Activated naive CD4-positive, alpha-beta T cell treated with anti-CD3 and anti-CD28 coated beads, Interleukin-2, amount 10 ng/mL, durations not matched to agents 7 days and 5 days (primary cell): ENCODE data around the gene PRKCA.

Experiments
- CTCF ChIA-PET: fragments of 350-600 bp; sonication (Branson Sonifier 250); formaldehyde crosslinking; loops from one replicate; lab custom pipeline; 2021; ENCODE audit warnings: antibody characterized with exemption; lab: Charles Lee
- DNase-seq: peaks from one replicate; pipeline ENCODE4 v3.0.0-alpha.2; 2020
- H3K27ac Mint-ChIP-seq: one replicate; pipeline ENCODE4 v1.8.0; 2021; ENCODE audit warnings: mild to moderate bottlenecking, moderate library complexity, mixed read lengths
- H3K27me3 Mint-ChIP-seq: one replicate; pipeline ENCODE4 v1.8.0; 2021; ENCODE audit warnings: mild to moderate bottlenecking, mixed read lengths
- H3K36me3 Mint-ChIP-seq: one replicate; pipeline ENCODE4 v1.8.0; 2021; ENCODE audit warnings: mixed read lengths
- H3K4me1 Mint-ChIP-seq: one replicate; pipeline ENCODE4 v1.8.0; 2021; ENCODE audit warnings: mixed read lengths
- H3K4me3 Mint-ChIP-seq: one replicate; pipeline ENCODE4 v1.8.0; 2021; ENCODE audit warnings: mild to moderate bottlenecking, moderate library complexity, mixed read lengths
- H3K9me3 Mint-ChIP-seq: one replicate; pipeline ENCODE4 v1.8.0; 2021; ENCODE audit warnings: mixed read lengths

The PRKCA gene

GRCh38 chr17:66673668-66674276 lies 371.4 kb downstream of the PRKCA start:
- Mint-ChIP-seq H3K9me3 (peaks cover 8% of the 10 kb centered on the region), H3K4me3 (peak overlapping the region; percentile 3), H3K27ac (peak overlapping the region; percentile 81), H3K27me3 (no peaks in the 10 kb centered on the region), H3K36me3 (peaks cover 35% of the 10 kb centered on the region), H3K4me1 (peaks cover 57% of the 10 kb centered on the region)
- CTCF ChIA-PET = interaction anchor here (1.0 to 1.5 kb wide), 4 partner anchors 40 to 473 kb away, joined by 3 to 6 read pairs (median 4); no protein-coding TSS in a partner anchor
- DNase-seq = peak; percentile 65

- CTCF ChIA-PET = interaction anchor here (0.6 kb wide), 1 partner anchor 52 kb away, joined by 3 read pairs; no protein-coding TSS in a partner anchor
- DNase-seq = no peak
- Mint-ChIP-seq H3K27ac (no peak overlapping the region), H3K27me3 (no peaks in the 10 kb centered on the region), H3K9me3 (peaks cover 7% of the 10 kb centered on the region), H3K4me3 (no peak overlapping the region), H3K4me1 (peaks cover 50% of the 10 kb centered on the region), H3K36me3 (peaks cover 29% of the 10 kb centered on the region)
These were observed 373.0 kb downstream of the PRKCA start for GRCh38 chr17:66675273-66675990.

GRCh38 chr17:66675991-66676371 lies 373.6 kb downstream of the PRKCA start:
- DNase-seq = no peak
- Mint-ChIP-seq H3K9me3 (peaks cover 7% of the 10 kb centered on the region), H3K4me3 (no peak overlapping the region), H3K36me3 (peaks cover 28% of the 10 kb centered on the region), H3K4me1 (peaks cover 50% of the 10 kb centered on the region), H3K27ac (no peak overlapping the region), H3K27me3 (no peaks in the 10 kb centered on the region)
- CTCF ChIA-PET = interaction anchor here (0.6 kb wide), 1 partner anchor 53 kb away, joined by 3 read pairs; no protein-coding TSS in a partner anchor

- peaks cover 7% of the 10 kb centered on the region for H3K9me3 Mint-ChIP-seq
- CTCF ChIA-PET = interaction anchor here (0.6 kb wide), 1 partner anchor 53 kb away, joined by 3 read pairs; no protein-coding TSS in a partner anchor
- H3K27ac Mint-ChIP-seq = peak overlapping the region; percentile 59
- no peak overlapping the region for H3K4me3 Mint-ChIP-seq
- peaks cover 49% of the 10 kb centered on the region for H3K4me1 Mint-ChIP-seq
- DNase-seq = no peak
- H3K27me3 Mint-ChIP-seq = no peaks in the 10 kb centered on the region
- peaks cover 28% of the 10 kb centered on the region for H3K36me3 Mint-ChIP-seq
These were observed 374.0 kb downstream of the PRKCA start for GRCh38 chr17:66676421-66676820.

- H3K36me3 Mint-ChIP-seq = peaks cover 28% of the 10 kb centered on the region
- no peak overlapping the region for H3K27ac Mint-ChIP-seq
- no peak for DNase-seq
- H3K27me3 Mint-ChIP-seq = no peaks in the 10 kb centered on the region
- H3K9me3 Mint-ChIP-seq = peaks cover 7% of the 10 kb centered on the region
- H3K4me1 Mint-ChIP-seq = peaks cover 41% of the 10 kb centered on the region
- no peak overlapping the region for H3K4me3 Mint-ChIP-seq
- CTCF ChIA-PET = no interaction called here
These were observed 375.0 kb downstream of the PRKCA start for GRCh38 chr17:66677201-66677981.

GRCh38 chr17:66678061-66678460 lies 375.6 kb downstream of the PRKCA start:
- no peak overlapping the region for H3K4me3 Mint-ChIP-seq
- CTCF ChIA-PET = no interaction called here
- no peak overlapping the region for H3K27ac Mint-ChIP-seq
- peaks cover 28% of the 10 kb centered on the region for H3K36me3 Mint-ChIP-seq
- no peak for DNase-seq
- H3K9me3 Mint-ChIP-seq = peaks cover 7% of the 10 kb centered on the region
- H3K4me1 Mint-ChIP-seq = peaks cover 37% of the 10 kb centered on the region
- no peaks in the 10 kb centered on the region for H3K27me3 Mint-ChIP-seq

- Mint-ChIP-seq H3K4me1 (peaks cover 29% of the 10 kb centered on the region), H3K27me3 (no peaks in the 10 kb centered on the region), H3K9me3 (peaks cover 7% of the 10 kb centered on the region), H3K36me3 (peaks cover 28% of the 10 kb centered on the region), H3K27ac (no peak overlapping the region), H3K4me3 (no peak overlapping the region)
- no peak for DNase-seq
- CTCF ChIA-PET = no interaction called here
These were observed 376.4 kb downstream of the PRKCA start for GRCh38 chr17:66678827-66679226.

- H3K9me3 Mint-ChIP-seq = peaks cover 7% of the 10 kb centered on the region
- CTCF ChIA-PET = no interaction called here
- H3K4me1 Mint-ChIP-seq = peaks cover 19% of the 10 kb centered on the region
- no peaks in the 10 kb centered on the region for H3K27me3 Mint-ChIP-seq
- no peak for DNase-seq
- no peak overlapping the region for H3K4me3 Mint-ChIP-seq
- no peak overlapping the region for H3K27ac Mint-ChIP-seq
- peaks cover 28% of the 10 kb centered on the region for H3K36me3 Mint-ChIP-seq
These were observed 377.5 kb downstream of the PRKCA start for GRCh38 chr17:66679631-66680517.

- Mint-ChIP-seq H3K27me3 (no peaks in the 10 kb centered on the region), H3K4me1 (peaks cover 12% of the 10 kb centered on the region), H3K27ac (no peak overlapping the region), H3K9me3 (peaks cover 7% of the 10 kb centered on the region), H3K4me3 (no peak overlapping the region), H3K36me3 (peaks cover 32% of the 10 kb centered on the region)
- CTCF ChIA-PET = no interaction called here
- no peak for DNase-seq
These were observed 379.9 kb downstream of the PRKCA start for GRCh38 chr17:66682283-66682682.

GRCh38 chr17:66684261-66684660 lies 381.8 kb downstream of the PRKCA start:
- no peaks in the 10 kb centered on the region for H3K9me3 Mint-ChIP-seq
- H3K4me1 Mint-ChIP-seq = no peaks in the 10 kb centered on the region
- DNase-seq = no peak
- H3K27ac Mint-ChIP-seq = no peak overlapping the region
- no peaks in the 10 kb centered on the region for H3K27me3 Mint-ChIP-seq
- CTCF ChIA-PET = no interaction called here
- peaks cover 31% of the 10 kb centered on the region for H3K36me3 Mint-ChIP-seq
- no peak overlapping the region for H3K4me3 Mint-ChIP-seq

- no peaks in the 10 kb centered on the region for H3K9me3 Mint-ChIP-seq
- H3K27me3 Mint-ChIP-seq = no peaks in the 10 kb centered on the region
- H3K4me1 Mint-ChIP-seq = no peaks in the 10 kb centered on the region
- no peak for DNase-seq
- peaks cover 31% of the 10 kb centered on the region for H3K36me3 Mint-ChIP-seq
- no peak overlapping the region for H3K4me3 Mint-ChIP-seq
- H3K27ac Mint-ChIP-seq = no peak overlapping the region
- CTCF ChIA-PET = interaction anchor here (0.6 kb wide), 1 partner anchor 336 kb away, joined by 3 read pairs; no protein-coding TSS in a partner anchor
These were observed 382.3 kb downstream of the PRKCA start for GRCh38 chr17:66684731-66685130.

- H3K27ac Mint-ChIP-seq = no peak overlapping the region
- CTCF ChIA-PET = no interaction called here
- H3K36me3 Mint-ChIP-seq = peaks cover 45% of the 10 kb centered on the region
- DNase-seq = no peak
- no peak overlapping the region for H3K4me3 Mint-ChIP-seq
- H3K4me1 Mint-ChIP-seq = peaks cover 4% of the 10 kb centered on the region
- H3K27me3 Mint-ChIP-seq = no peaks in the 10 kb centered on the region
- no peaks in the 10 kb centered on the region for H3K9me3 Mint-ChIP-seq
These were observed 384.2 kb downstream of the PRKCA start for GRCh38 chr17:66686601-66687000.

- Mint-ChIP-seq H3K27ac (peak overlapping the region; percentile 76), H3K36me3 (peaks cover 56% of the 10 kb centered on the region), H3K9me3 (no peaks in the 10 kb centered on the region), H3K4me1 (peaks cover 7% of the 10 kb centered on the region), H3K27me3 (no peaks in the 10 kb centered on the region), H3K4me3 (no peak overlapping the region)
- CTCF ChIA-PET = no interaction called here
- DNase-seq = no peak
These were observed 385.3 kb downstream of the PRKCA start for GRCh38 chr17:66687570-66688284.
